ENCODE results near the gene PAX5. TPM values are rescaled to one million over a fixed set of nuclear protein-coding genes. Genes with fewer than 3 reads are reported as not detected.

The PAX5 gene
- polyA plus RNA-seq, 1 of the 3 experiments (the other 2 are of a cell fraction), result 0.05 TPM

- Histone ChIP-seq H3K9me3 (no peaks in the 10 kb centered on the region), H3K79me2 (ENCODE audit: insufficient read depth) (no peaks in the 10 kb centered on the region), H3F3A (replicated peaks; ENCODE audit: insufficient read depth) (no peaks in the 10 kb centered on the region), H3K9me2 (no peaks in the 10 kb centered on the region), H3K9ac (no peak overlapping the region), H3K36me3 (replicated peaks in 1 of 2; ENCODE audit: control insufficient read depth in 1 of 2, insufficient read depth in 2 of 2, low read length in 1 of 2) (no peaks in the 10 kb centered on the region), H4K20me1 (ENCODE audit: insufficient read depth) (no peaks in the 10 kb centered on the region), H3K4me3 (ENCODE audit: low read depth in 2 of 2, low read length in 1 of 2) (no peak overlapping the region), H2AFZ (ENCODE audit: low read depth) (no peak overlapping the region), H3K27ac (ENCODE audit: low read depth in 2 of 2, low read length in 1 of 2) (no peak overlapping the region), H3K4me1 (ENCODE audit: control insufficient read depth in 1 of 2, insufficient read depth in 2 of 2, low read depth in 1 of 2, low read length in 1 of 2) (no peaks in the 10 kb centered on the region), H3K4me2 (no peak overlapping the region), H3K27me3 (ENCODE audit: insufficient read depth) (peaks cover 14% of the 10 kb centered on the region)
- CTCF ChIA-PET, result interaction anchor here (1.0 kb wide), 1 partner anchor 16 kb away, joined by 3 read pairs; no protein-coding TSS in a partner anchor
- DNase-seq, result no peak
- POLR2A ChIA-PET, result no interaction called here
- 58% methylated on average over 6 of the region's 7 CpGs for WGBS (ENCODE audit: low lambda C conversion rate)
- TF ChIP-seq MEF2A (IDR thresholded peaks at IDR 0.05; ENCODE audit: borderline replicate concordance, low read depth), result no peak
- TF ChIP-seq SMC3 (IDR thresholded peaks at IDR 0.05; ENCODE audit: low read depth, low read length), result no peak
- TF ChIP-seq, protein P1, sequence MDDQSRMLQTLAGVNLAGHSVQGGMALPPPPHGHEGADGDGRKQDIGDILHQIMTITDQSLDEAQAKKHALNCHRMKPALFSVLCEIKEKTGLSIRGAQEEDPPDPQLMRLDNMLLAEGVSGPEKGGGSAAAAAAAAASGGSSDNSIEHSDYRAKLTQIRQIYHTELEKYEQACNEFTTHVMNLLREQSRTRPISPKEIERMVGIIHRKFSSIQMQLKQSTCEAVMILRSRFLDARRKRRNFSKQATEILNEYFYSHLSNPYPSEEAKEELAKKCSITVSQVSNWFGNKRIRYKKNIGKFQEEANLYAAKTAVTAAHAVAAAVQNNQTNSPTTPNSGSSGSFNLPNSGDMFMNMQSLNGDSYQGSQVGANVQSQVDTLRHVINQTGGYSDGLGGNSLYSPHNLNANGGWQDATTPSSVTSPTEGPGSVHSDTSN (IDR thresholded peaks at IDR 0.05), result no peak
- TF ChIP-seq FOXJ3 (CRISPR knock-in tag; IDR thresholded peaks at IDR 0.05), result no peak
- no peak for TF ChIP-seq GATA2 (CRISPR knock-in tag; IDR thresholded peaks at IDR 0.05)
- TF ChIP-seq, protein P2, sequence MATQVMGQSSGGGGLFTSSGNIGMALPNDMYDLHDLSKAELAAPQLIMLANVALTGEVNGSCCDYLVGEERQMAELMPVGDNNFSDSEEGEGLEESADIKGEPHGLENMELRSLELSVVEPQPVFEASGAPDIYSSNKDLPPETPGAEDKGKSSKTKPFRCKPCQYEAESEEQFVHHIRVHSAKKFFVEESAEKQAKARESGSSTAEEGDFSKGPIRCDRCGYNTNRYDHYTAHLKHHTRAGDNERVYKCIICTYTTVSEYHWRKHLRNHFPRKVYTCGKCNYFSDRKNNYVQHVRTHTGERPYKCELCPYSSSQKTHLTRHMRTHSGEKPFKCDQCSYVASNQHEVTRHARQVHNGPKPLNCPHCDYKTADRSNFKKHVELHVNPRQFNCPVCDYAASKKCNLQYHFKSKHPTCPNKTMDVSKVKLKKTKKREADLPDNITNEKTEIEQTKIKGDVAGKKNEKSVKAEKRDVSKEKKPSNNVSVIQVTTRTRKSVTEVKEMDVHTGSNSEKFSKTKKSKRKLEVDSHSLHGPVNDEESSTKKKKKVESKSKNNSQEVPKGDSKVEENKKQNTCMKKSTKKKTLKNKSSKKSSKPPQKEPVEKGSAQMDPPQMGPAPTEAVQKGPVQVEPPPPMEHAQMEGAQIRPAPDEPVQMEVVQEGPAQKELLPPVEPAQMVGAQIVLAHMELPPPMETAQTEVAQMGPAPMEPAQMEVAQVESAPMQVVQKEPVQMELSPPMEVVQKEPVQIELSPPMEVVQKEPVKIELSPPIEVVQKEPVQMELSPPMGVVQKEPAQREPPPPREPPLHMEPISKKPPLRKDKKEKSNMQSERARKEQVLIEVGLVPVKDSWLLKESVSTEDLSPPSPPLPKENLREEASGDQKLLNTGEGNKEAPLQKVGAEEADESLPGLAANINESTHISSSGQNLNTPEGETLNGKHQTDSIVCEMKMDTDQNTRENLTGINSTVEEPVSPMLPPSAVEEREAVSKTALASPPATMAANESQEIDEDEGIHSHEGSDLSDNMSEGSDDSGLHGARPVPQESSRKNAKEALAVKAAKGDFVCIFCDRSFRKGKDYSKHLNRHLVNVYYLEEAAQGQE (IDR thresholded peaks at IDR 0.05; ENCODE audit: low read depth, low read length), result no peak
- no peak for TF ChIP-seq GABPA (IDR thresholded peaks at IDR 0.05; ENCODE audit: low read depth)
- TF ChIP-seq TEAD4 (IDR thresholded peaks at IDR 0.05; ENCODE audit: borderline replicate concordance, insufficient read depth), result no peak
- TF ChIP-seq POLR2AphosphoS5 (IDR thresholded peaks at IDR 0.05; ENCODE audit: low read depth, low read length), result no peak
- TF ChIP-seq USF2 (IDR thresholded peaks at IDR 0.05; ENCODE audit: borderline replicate concordance, low read depth, low read length), result no peak
- no peak for TF ChIP-seq JUND (IDR thresholded peaks at IDR 0.05)
- TF ChIP-seq FOSL2 (IDR thresholded peaks at IDR 0.05; ENCODE audit: borderline replicate concordance, low read depth), result no peak
- no peak for TF ChIP-seq ELF1 (IDR thresholded peaks at IDR 0.05)
- TF ChIP-seq NFIC (IDR thresholded peaks at IDR 0.05; ENCODE audit: borderline replicate concordance), result no peak
- no peak for TF ChIP-seq EP300 (IDR thresholded peaks at IDR 0.05; ENCODE audit: borderline replicate concordance in 1 of 2, low read depth in 1 of 2, low read length in 1 of 2)
- no peak for TF ChIP-seq CHD2 (IDR thresholded peaks at IDR 0.05; ENCODE audit: low read length, partially characterized antibody)
- TF ChIP-seq RFX5 (IDR thresholded peaks at IDR 0.05; ENCODE audit: low read length), result no peak
- TF ChIP-seq, protein P3, sequence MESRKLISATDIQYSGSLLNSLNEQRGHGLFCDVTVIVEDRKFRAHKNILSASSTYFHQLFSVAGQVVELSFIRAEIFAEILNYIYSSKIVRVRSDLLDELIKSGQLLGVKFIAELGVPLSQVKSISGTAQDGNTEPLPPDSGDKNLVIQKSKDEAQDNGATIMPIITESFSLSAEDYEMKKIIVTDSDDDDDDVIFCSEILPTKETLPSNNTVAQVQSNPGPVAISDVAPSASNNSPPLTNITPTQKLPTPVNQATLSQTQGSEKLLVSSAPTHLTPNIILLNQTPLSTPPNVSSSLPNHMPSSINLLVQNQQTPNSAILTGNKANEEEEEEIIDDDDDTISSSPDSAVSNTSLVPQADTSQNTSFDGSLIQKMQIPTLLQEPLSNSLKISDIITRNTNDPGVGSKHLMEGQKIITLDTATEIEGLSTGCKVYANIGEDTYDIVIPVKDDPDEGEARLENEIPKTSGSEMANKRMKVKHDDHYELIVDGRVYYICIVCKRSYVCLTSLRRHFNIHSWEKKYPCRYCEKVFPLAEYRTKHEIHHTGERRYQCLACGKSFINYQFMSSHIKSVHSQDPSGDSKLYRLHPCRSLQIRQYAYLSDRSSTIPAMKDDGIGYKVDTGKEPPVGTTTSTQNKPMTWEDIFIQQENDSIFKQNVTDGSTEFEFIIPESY (IDR thresholded peaks at IDR 0.05; ENCODE audit: borderline replicate concordance, low read depth), result no peak
- no peak for TF ChIP-seq TCF12 (IDR thresholded peaks at IDR 0.05)
These were observed 218.3 kb downstream of the PAX5 start for GRCh38 chr9:36815566-36816348.
